IMR-90 (cell line): ENCODE measurements around the gene WDR27. TPM values are rescaled to one million over a fixed set of nuclear protein-coding genes. Genes with fewer than 3 reads are reported as not detected.

ENCODE experiments used
- ATAC-seq: fragments of 200-7000 bp; cut with Tn5 transposase; 2 replicates; pipeline ENCODE4 v1.9.1; 2020; ENCODE audit warnings: low read depth, mild to moderate bottlenecking, moderate library complexity
- BruUV-seq: library from RNA; stranded (reverse); fragments of 400-500 nt; replicated peaks from 2 replicates; lab custom pipeline; 2021; lab: Mats Ljungman, UMichigan
- CTCF ChIA-PET: fragments of 300-600 bp; formaldehyde crosslinking; extraction: SDS; loops from one replicate; lab custom pipeline; 2021; ENCODE audit warnings: antibody characterized with exemption; lab: Yijun Ruan, JAX
- POLR2A ChIA-PET: fragments of 300-600 bp; sonication (Branson Sonifier 250); formaldehyde crosslinking; loops from one replicate; lab custom pipeline; 2022; ENCODE audit warnings: antibody characterized with exemption; ENCODE audit not compliant: unreplicated experiment; lab: Charles Lee
- DNase-seq: peaks from one replicate; pipeline ENCODE4 v3.0.0; 2013
- H2AFZ ChIP-seq: replicated peaks from 2 replicates; pipeline ENCODE3; 2013; ENCODE audit warnings: low read length, mild to moderate bottlenecking; ENCODE audit not compliant: poor library complexity
- H2AK5ac ChIP-seq: 2 replicates; pipeline ENCODE4 v1.6.1; 2013; ENCODE audit warnings: low read depth, low read length, inconsistent platforms
- H2AK9ac ChIP-seq: replicated peaks from 2 replicates; pipeline ENCODE3; 2013; ENCODE audit warnings: mild to moderate bottlenecking, low read depth, low read length, moderate library complexity; ENCODE audit not compliant: poor library complexity
- H2BK120ac ChIP-seq: 2 replicates; pipeline ENCODE4 v1.6.1; 2013; ENCODE audit warnings: low read depth, low read length, inconsistent platforms
- H2BK15ac ChIP-seq: 3 replicates; pipeline ENCODE4 v1.6.1; 2013; ENCODE audit warnings: low read depth, low read length, inconsistent platforms
- H2BK20ac ChIP-seq: 2 replicates; pipeline ENCODE4 v1.6.1; 2013; ENCODE audit warnings: low read depth, mild to moderate bottlenecking, inconsistent platforms, low read length, moderate library complexity
- H2BK5ac ChIP-seq: 2 replicates; pipeline ENCODE4 v1.6.1; 2013; ENCODE audit warnings: mild to moderate bottlenecking, low read depth, low read length, inconsistent platforms; ENCODE audit not compliant: poor library complexity, severe bottlenecking
- H3K14ac ChIP-seq: replicated peaks from 2 replicates; pipeline ENCODE4 v1.6.1; 2013; ENCODE audit warnings: low read depth, low read length, inconsistent platforms
- H3K18ac ChIP-seq: 2 replicates; pipeline ENCODE4 v1.6.1; 2013; ENCODE audit warnings: low read depth, low read length, control low read depth
- H3K23ac ChIP-seq: 2 replicates; pipeline ENCODE4 v1.6.1; 2013; ENCODE audit warnings: low read depth, low read length, inconsistent platforms
- H3K27ac ChIP-seq: 2 replicates; pipeline ENCODE4 v1.5.1; 2013; ENCODE audit warnings: mild to moderate bottlenecking, control low read depth, low read length; ENCODE audit not compliant: insufficient read depth
- H3K27me3 ChIP-seq: 2 replicates; pipeline ENCODE4 v1.6.1; 2013; ENCODE audit warnings: low read length; ENCODE audit not compliant: control insufficient read depth, insufficient read depth
- H3K36me3 ChIP-seq: 2 replicates; pipeline ENCODE4 v1.6.1; 2013; ENCODE audit warnings: low read length, mixed read lengths; ENCODE audit not compliant: control insufficient read depth, insufficient read depth
- H3K4ac ChIP-seq: 2 replicates; pipeline ENCODE4 v1.6.1; 2013; ENCODE audit warnings: low read depth, low read length, inconsistent platforms
- H3K4me1 ChIP-seq: 2 replicates; pipeline ENCODE4 v1.6.1; 2013; ENCODE audit warnings: low read length, mixed read lengths; ENCODE audit not compliant: control insufficient read depth, insufficient read depth
- H3K4me2 ChIP-seq: 2 replicates; pipeline ENCODE4 v1.6.1; 2013; ENCODE audit warnings: low read depth, mild to moderate bottlenecking, control low read depth, low read length, moderate library complexity
- H3K4me3 ChIP-seq: 2 replicates; pipeline ENCODE4 v1.5.1; 2013; ENCODE audit warnings: low read depth, mild to moderate bottlenecking, control low read depth, low read length, moderate library complexity; ENCODE audit not compliant: insufficient read depth
- H3K56ac ChIP-seq: 2 replicates; pipeline ENCODE4 v1.6.1; 2013; ENCODE audit warnings: low read length, inconsistent platforms; ENCODE audit not compliant: insufficient read depth; ENCODE audit errors: extremely low read depth
- H3K79me1 ChIP-seq, 2 experiments: 2 replicates each; pipeline ENCODE4 v1.6.1; 2013; ENCODE audit warnings: low read length in 2 of 2, inconsistent platforms in 1 of 2, low read depth in 1 of 2
- H3K9ac ChIP-seq: 2 replicates; pipeline ENCODE4 v1.6.1; 2013; ENCODE audit warnings: low read depth, low read length, control low read depth
- H3K9me1 ChIP-seq: 2 replicates; pipeline ENCODE4 v1.6.1; 2013; ENCODE audit warnings: low read length, inconsistent platforms; ENCODE audit not compliant: insufficient read depth
- H3K9me3 ChIP-seq: 2 replicates; pipeline ENCODE4 v1.6.1; 2013; ENCODE audit warnings: low read length; ENCODE audit not compliant: control insufficient read depth, insufficient read depth
- H4K20me1 ChIP-seq: 2 replicates; pipeline ENCODE4 v1.6.1; 2013; ENCODE audit warnings: low read length, inconsistent platforms; ENCODE audit not compliant: insufficient read depth
- H4K5ac ChIP-seq: 2 replicates; pipeline ENCODE4 v1.6.1; 2013; ENCODE audit warnings: mild to moderate bottlenecking, low read depth, low read length, control low read depth
- H4K8ac ChIP-seq, 2 experiments: 2 replicates each; pipeline ENCODE4 v1.6.1; 2013; ENCODE audit warnings: low read depth in 2 of 2, low read length in 2 of 2, control low read depth in 1 of 2, inconsistent platforms in 1 of 2
- H4K91ac ChIP-seq: 2 replicates; pipeline ENCODE4 v1.6.1; 2013; ENCODE audit warnings: low read depth, low read length, inconsistent platforms; ENCODE audit not compliant: insufficient read depth
- BHLHE40 ChIP-seq: fragments of 150-350 bp; IDR thresholded peaks from 2 replicates; pipeline ENCODE4 v1.6.1; 2016; ENCODE audit warnings: mild to moderate bottlenecking, low read depth, low read length
- CEBPB ChIP-seq: IDR thresholded peaks from 2 replicates; pipeline ENCODE4 v1.6.1; 2012; ENCODE audit warnings: low read depth, low read length, improper control_type of control experiment
- CTCF ChIP-seq: conservative IDR thresholded peaks from 2 replicates; pipeline ENCODE4 v1.5.1; 2012; ENCODE audit warnings: mild to moderate bottlenecking, low read depth, low read length, improper control_type of control experiment
- ELK1 ChIP-seq: fragments of 150-350 bp; IDR thresholded peaks from 2 replicates; pipeline ENCODE4 v1.6.1; 2016; ENCODE audit warnings: low read depth, mild to moderate bottlenecking, low read length, moderate library complexity, borderline replicate concordance
- MAFK ChIP-seq: IDR thresholded peaks from 2 replicates; pipeline ENCODE4 v1.6.1; 2012; ENCODE audit warnings: low read depth, low read length, improper control_type of control experiment
- MAZ ChIP-seq: IDR thresholded peaks from 2 replicates; pipeline ENCODE4 v1.6.1; 2012; ENCODE audit warnings: low read depth, mild to moderate bottlenecking, low read length, improper control_type of control experiment, moderate library complexity, borderline replicate concordance
- NFE2L2 ChIP-seq: fragments of 150-350 bp; IDR thresholded peaks from 2 replicates; pipeline ENCODE4 v1.6.1; 2016; ENCODE audit warnings: low read depth, mild to moderate bottlenecking, low read length
- POLR2A ChIP-seq: IDR thresholded peaks from 2 replicates; pipeline ENCODE4 v1.6.1; 2012; ENCODE audit warnings: mild to moderate bottlenecking, low read depth, low read length
- RCOR1 ChIP-seq: IDR thresholded peaks from 2 replicates; pipeline ENCODE4 v1.6.1; 2012; ENCODE audit warnings: mild to moderate bottlenecking, low read length, improper control_type of control experiment; ENCODE audit not compliant: insufficient replicate concordance
- RFX5 ChIP-seq: IDR thresholded peaks from 2 replicates; pipeline ENCODE4 v1.8.0; 2012; ENCODE audit warnings: low read depth, mild to moderate bottlenecking, low read length, moderate library complexity
- SMC3 ChIP-seq: fragments of 150-350 bp; IDR thresholded peaks from 2 replicates; pipeline ENCODE4 v1.6.1; 2016; ENCODE audit warnings: low read depth, mild to moderate bottlenecking, antibody characterized with exemption, low read length, moderate library complexity
- USF2 ChIP-seq: fragments of 150-350 bp; IDR thresholded peaks from 2 replicates; pipeline ENCODE4 v1.6.1; 2017; ENCODE audit warnings: mild to moderate bottlenecking, antibody characterized with exemption, low read length, low read depth
- WGBS, 2 experiments: methylation state at CpG; one replicate each; pipeline versions ENCODE4 v1.1.5 to v1.1.7; 2013; ENCODE audit warnings: missing lambda C conversion rate in 2 of 2; ENCODE audit not compliant: insufficient read length in 1 of 2; ENCODE audit errors: extremely low coverage in 2 of 2; 5-methylcytosine and 5-hydroxymethylcytosine counted together
- dilution Hi-C: fragments of 300-500 bp; cut with HindIII; formaldehyde crosslinking; loops from one replicate; pipeline ENCODE4 v1.14.3; 2018; ENCODE audit warnings: low sequenced_read_pairs; ENCODE audit not compliant: unreplicated experiment
- in situ Hi-C: fragments of 300-500 bp; cut with MboI; formaldehyde crosslinking; loops from 3 replicates; pipeline ENCODE4 v1.14.3; 2019; ENCODE audit warnings: low sequenced_read_pairs, inconsistent platforms, mixed read lengths
- intact Hi-C: fragments of 100-400 bp; cut with micrococcal nuclease; formaldehyde crosslinking; loops from 2 replicates; pipeline ENCODE4 v1.10.0; 2022
- polyA plus RNA-seq, 3 experiments: library from polyadenylated mRNA; depleted of rRNA; stranded (reverse); fragments of >200 nt; gene quantifications; 2 replicates each; pipeline ENCODE4 v1.2.3, GENCODE V29; 2012; ENCODE audit warnings: low replicate concordance in 1 of 3
- total RNA-seq: library from RNA; depleted of rRNA; stranded (reverse); fragments of >200 nt; gene quantifications from 2 replicates; pipeline ENCODE4 v1.2.3, GENCODE V29; 2012

The WDR27 gene
- total and polyA plus RNA-seq, 2 of the 4 experiments (the other 2 are of a cell fraction): 7.0 to 18.5 TPM

- Histone ChIP-seq H2AK9ac (no peak overlapping the region), H3K27ac (no peak overlapping the region), H3K79me1 (peaks cover 22 to 35% of the 10 kb centered on the region in 2 experiments), H4K5ac (no peak overlapping the region), H3K36me3 (peaks cover 21% of the 10 kb centered on the region), H2BK120ac (no peak overlapping the region), H3K27me3 (no peaks in the 10 kb centered on the region), H3K23ac (no peak overlapping the region), H3K14ac (no peak overlapping the region), H4K91ac (no peak overlapping the region), H3K4me3 (no peak overlapping the region), H3K9me3 (no peaks in the 10 kb centered on the region), H4K8ac (no peak overlapping the region), H3K56ac (no peak overlapping the region), H2BK15ac (no peak overlapping the region), H2AK5ac (no peak overlapping the region), H3K18ac (no peak overlapping the region), H3K4me1 (0 out of 2 replicates have a peak, but pooled peaks cover 2% of the 10 kb centered on the region), H4K20me1 (peaks cover 13% of the 10 kb centered on the region), H2BK5ac (no peak overlapping the region), H3K9ac (no peak overlapping the region), H2BK20ac (no peak overlapping the region), H2AFZ (no peak overlapping the region), H3K4me2 (no peak overlapping the region; the same call in 1 of the 2 replicates), H3K4ac (no peak overlapping the region), H3K9me1 (no peaks in the 10 kb centered on the region; the same call in 1 of the 2 replicates)
- POLR2A ChIA-PET: no interaction called here
- DNase-seq (peak; percentile 50), ATAC-seq (no peak)
- CTCF ChIA-PET: interaction anchor here (0.8 to 1.0 kb wide), 2 partner anchors 11 to 33 kb away, joined by 3 read pairs; no protein-coding TSS in a partner anchor
- WGBS, 2 experiments: no CpG with 5 or more reads among the region's 4 CpGs
- BruUV-seq: no TSS peak
- intact Hi-C loops: no loop called here
- in situ Hi-C loops: loop anchor here (10.0 kb wide), 1 partner anchor 816 kb away; no protein-coding TSS in a partner anchor
- TF ChIP-seq POLR2A (no peak), SMC3 (no peak), RCOR1 (no peak), ELK1 (no peak), MAZ (no peak), CEBPB (no peak), RFX5 (no peak), NFE2L2 (no peak), MAFK (no peak), BHLHE40 (no peak), CTCF (no peak), USF2 (no peak)
- dilution Hi-C loops: no loop called here
Measured at GRCh38 chr6:169719117-169719516, 17.3 kb upstream of the WDR27 start.
